KBM-7 (cell line): ENCODE results near the gene HAPLN3.

ENCODE experiments used
- DNase-seq: peaks from one replicate; pipeline ENCODE4 v3.0.0-alpha.2; 2015
- in situ Hi-C: fragments of 300-500 bp; cut with MboI; formaldehyde crosslinking; loops from 2 replicates; pipeline ENCODE4 v1.14.3; 2020; ENCODE audit warnings: low sequenced_read_pairs, low pct_unique_long_range_greater_than_20kb, mixed read lengths

Gene HAPLN3

DNA sequence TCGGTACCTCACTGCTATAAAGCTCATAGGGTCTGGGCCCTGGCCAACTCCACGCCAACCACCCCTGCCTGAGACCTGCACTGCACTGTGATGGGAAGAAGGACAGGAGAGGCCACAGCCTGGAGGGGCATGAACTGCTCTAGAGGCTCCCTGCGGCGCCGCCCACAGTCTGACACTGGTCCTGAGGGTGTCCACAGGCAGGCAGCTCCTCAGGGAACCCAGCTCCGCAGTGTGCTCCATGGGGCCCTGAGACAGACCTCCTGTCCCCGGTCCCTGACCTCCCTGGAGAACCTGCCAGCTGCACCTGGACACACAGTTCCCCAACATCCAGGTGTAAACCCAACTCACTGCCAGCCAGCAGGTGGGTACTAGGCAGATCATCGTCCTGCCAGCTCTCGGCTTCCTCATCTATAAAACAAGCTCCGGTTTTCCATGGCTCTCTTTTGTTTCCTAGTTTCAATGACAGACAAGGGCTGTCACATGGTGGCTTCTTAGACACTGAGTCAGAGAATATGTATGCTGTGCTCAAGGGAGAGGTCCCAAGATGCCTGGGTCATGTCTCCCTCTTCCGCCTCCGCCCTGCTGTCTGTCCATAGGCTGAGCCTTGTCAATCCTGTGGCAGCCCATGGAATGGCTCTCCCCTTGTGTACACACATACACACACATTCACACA lies 5.1 kb upstream of the HAPLN3 start:
- in situ Hi-C loops = loop anchor here (10.0 kb wide), 2 partner anchors 104 to 264 kb away; no protein-coding TSS in a partner anchor

DNA sequence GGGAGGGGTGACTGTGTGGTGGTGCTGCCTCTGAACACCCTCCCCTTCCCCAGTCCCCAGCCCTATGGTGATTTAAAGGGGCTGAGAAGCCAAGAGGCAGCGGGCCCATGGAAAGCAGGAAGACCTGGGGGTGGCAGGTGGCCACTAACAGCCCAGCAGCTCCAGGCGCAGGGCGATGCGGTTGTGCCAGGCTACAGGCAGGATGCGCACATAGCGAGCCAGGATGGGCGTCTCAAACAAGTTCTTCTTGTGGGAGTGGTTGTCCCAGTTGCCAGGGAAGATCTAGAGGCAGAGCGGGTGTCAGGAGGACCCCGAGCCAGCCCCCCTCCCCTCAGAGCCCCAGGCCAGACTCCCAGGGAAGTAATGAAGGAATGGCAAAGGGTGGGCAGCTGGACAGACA lies 3.9 kb upstream of the HAPLN3 start:
- no peak for DNase-seq
- in situ Hi-C loops = no loop called here

More for the DNA sequence above, 5.1 kb upstream of the HAPLN3 start:
- no peak for DNase-seq

DNA sequence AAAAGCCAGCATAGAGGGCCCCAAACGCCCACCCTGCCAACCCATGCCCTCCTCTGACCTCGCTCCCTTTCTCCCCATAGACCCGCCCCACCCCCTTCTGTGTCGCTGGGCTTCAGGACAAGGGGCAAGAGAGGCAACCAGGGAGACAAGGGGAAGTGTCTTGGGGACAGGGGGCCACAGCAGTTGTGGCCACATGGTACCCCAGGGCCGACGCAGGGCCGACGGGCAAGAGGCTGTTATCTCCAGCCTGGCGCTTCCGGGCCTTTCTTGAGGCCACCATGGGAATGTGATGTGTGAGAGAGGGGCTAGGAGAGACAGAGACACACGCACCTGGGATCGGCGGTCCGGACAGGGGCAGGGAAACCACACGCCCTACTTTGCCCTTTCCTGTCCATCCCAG lies 3.4 kb upstream of the HAPLN3 start:
- DNase-seq = no peak
- in situ Hi-C loops = no loop called here

DNA sequence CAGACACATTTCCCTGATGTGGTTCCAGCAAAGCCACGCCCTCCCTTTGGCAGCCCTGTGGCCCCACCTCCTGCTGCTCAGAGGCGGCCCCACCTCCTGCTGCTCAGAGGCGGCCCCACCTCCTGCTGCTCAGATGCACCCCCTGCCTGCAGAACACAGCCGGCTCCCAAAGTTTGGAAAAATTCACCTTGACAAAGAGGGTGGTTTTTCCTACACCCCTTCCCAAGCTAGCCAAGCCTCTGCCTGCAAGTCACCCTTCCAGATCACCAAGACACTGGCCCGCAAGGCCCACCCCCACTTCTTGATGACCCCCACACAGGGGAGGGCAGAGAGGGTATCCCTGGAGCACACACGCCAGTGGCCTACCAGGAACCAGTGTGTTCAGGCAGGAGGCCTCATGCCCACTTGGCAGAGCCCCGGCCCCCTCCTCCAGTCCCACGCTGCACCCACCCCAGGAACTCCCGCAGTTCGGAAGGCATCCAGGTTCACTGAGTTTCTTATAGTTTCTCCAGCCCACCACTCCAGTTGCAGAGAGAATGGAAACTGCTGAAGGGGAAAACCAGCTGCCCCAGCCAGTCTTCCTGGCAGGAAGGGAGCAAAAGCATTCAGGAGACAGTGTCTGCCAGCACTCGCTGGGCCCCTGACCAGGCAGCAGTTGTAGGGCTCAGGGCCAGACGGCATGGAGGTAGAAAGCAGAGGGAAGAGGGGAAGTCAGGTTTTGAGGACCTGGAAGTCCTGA lies 2.3 kb upstream of the HAPLN3 start:
- in situ Hi-C loops = no loop called here
- DNase-seq = peak; percentile 94

DNA sequence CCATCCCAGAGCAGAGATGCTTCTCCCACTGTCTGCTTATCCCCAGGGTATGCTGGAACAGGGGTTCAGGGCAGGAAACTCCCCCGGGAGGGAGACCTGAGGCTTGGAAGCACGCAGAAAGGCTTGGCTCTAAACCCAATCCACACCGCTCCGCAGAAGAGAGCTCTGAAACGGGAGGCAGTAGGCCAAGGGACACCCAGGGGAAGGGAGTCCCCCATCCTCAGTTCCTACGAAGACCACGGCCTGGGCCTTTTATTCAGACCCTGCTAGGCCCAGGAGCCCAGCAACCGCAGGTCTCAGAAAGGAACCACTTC lies 1.8 kb upstream of the HAPLN3 start:
- in situ Hi-C loops = no loop called here

DNA sequence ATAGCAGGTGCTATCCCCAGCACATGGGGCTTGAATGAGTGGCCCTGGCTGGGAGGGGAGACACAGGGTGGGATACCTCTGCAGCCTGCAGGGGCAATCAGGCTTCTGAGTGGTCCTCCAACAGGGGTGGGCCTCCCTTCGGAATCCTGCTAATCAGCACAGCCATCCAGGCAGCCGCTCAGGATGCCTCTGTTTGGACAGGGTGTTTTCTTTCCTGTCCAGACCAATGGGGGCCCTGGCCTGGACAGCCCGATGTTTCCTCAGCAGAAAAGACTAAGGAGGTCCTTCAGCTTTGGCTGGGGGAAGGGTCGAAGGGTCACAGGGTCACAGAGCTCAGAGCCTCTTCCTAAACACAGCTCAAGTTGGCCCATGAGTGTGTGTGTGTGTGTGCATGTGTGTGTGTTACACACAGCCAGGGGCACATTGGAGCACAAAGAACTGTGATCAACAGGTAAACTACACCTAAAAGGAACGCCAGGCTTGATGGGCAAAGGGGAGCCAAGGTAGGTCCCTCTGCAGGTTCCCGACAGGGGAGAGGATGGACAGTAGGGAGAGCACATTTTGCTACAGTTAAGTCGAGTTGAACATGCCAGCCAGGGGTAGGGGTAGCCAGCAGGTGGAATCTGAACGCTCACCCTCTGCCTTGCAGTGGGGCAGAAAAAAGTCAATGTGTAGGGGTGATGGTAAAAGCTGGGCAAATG lies 1.1 kb upstream of the HAPLN3 start:
- in situ Hi-C loops = no loop called here
- DNase-seq = no peak

More for the DNA sequence above, 1.8 kb upstream of the HAPLN3 start:
- DNase-seq = no peak

DNA sequence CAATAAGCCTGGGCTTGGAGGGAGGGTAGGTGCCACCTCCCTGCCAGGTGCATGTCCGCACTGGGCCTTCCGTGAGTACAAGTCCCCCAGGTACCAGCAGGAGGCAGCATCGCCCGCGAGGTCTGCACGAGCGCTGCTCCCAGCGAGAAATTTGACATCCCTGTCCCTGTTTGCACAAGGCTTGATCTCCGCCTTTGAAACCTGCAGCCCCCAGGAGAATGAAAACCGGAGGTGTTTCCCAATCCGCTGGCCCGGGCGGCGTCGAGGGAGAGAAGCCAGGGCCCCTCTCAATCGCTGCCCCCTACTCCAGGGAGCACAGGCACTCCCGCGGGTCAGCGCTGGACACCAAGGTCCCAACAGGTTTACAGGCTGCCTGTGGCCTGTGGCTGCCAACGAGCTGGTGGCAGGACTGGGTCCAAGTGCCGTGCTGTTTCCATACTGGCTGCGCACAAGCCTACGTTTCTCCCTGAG lies 961 bp downstream of the HAPLN3 start:
- peak; percentile 88 for DNase-seq
- in situ Hi-C loops = no loop called here

DNA sequence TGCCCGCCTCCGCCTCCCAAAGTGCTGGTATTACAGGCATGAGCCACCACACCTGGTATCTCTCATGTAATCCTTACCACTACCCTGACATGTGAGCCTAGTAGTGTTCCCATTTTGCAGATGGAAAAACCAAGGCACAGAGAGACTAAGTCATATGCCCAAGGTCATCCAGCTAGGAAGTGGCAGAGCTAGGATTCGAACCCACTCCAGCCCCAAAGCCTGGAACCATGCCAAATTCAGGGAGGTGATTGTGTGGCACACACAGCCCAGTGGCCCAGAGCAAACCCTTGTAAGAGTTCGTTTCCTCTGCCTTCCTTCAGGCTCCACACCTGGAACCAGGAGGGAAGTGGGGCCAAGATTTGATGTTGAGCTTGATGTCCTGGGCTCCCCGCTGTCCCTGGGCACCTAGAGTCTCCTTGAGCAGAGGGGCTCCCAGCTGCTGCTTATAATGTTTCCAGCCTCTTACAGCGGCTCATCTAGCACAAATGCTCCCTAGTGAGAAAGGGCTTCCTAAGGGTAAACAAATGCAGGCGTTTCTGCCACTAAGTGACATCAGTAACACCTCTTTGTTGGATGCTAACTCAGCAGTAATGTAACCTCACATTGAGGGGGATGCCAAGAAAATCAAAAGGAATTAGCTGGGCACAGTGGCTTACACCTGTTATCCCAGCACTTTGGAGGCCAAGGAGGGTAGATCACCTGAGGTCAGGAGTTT lies 3.6 kb downstream of the HAPLN3 start:
- in situ Hi-C loops = no loop called here
- DNase-seq = no peak

DNA sequence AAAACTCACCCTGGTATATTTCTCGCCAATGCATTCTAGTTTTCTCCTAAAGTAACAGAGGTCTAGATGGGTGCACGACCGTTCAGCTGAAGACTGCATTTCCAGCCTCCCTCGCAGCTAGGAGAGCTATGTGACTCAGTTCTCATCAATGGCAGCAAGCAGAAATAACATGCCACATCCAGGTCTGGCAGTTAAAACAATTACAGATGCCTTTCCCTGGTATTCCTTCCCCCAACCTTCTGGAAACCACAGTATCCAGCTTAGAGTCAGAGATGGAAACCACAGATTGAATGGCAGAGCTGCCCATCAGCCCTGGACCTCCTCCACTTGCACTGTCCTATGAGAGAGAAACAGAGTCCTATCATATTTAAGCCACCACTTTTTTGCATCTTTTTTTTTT lies 4.8 kb downstream of the HAPLN3 start:
- in situ Hi-C loops = no loop called here
- DNase-seq = no peak

DNA sequence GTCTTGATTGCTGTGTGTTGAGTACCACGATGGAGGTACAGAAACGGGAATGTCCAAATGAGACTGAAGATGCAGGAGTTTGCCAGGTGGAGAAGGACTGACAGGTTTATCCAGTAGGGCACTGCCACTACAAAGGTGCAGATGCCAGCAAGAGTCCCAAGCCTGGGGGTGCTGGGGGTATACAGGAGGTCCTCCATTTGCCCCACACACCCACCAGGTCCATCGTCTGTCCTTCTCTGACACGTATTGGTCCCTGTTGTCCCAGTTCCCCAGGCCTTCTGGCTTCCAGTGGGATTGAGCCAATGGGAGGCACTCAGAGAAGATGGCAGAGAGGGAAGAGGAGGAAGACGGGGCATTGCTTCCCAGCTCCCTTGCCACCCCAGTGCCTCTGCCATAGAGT lies 6.6 kb downstream of the HAPLN3 start:
- no peak for DNase-seq
- in situ Hi-C loops = no loop called here

DNA sequence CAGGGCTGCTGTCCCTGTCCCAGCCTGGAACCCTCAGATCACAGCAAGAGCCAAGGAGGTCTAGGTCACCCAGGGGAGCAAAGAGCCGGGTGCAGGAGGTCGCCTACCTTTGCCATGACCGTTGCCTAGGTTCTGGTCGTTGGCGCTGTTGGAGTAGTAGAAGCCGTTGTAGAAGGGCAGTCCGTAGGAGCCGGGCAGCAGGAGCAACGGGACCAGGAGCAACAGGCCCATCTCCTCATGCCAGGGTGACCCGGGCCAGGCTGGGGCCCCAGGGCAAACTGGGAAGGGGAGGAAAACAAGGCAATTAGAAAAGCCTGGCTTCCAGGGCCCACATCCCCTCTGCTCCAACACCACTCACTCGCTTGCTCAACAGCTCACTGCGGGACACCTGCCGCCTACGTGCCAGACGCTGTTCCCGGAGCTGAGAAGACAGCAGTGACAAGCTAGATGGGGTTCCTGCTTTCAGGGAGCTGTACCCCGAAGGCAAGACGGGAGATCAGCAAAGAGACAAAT lies 8.2 kb downstream of the HAPLN3 start:
- in situ Hi-C loops = no loop called here

DNA sequence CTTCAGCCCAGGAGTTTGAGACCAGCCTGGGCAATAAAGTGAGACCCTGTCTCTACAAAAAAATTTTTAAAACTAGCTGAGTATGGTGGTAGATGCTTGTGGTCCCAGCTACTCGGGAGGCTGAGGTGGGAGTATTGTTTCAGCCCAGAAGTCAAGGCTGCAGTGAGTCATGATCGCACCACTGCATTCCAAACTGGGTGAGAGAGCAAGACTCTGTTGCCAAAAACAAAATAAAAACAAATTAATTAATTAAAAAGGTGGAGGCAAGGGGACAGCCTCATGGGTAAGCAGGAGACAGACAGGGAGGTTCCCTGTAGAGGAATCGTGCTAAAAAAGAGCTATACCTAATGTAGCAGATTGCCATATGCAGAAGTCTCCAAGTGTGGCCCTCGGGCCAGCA lies 12.6 kb downstream of the HAPLN3 start:
- in situ Hi-C loops = no loop called here
- no peak for DNase-seq

More for the DNA sequence above, 8.2 kb downstream of the HAPLN3 start:
- no peak for DNase-seq

DNA sequence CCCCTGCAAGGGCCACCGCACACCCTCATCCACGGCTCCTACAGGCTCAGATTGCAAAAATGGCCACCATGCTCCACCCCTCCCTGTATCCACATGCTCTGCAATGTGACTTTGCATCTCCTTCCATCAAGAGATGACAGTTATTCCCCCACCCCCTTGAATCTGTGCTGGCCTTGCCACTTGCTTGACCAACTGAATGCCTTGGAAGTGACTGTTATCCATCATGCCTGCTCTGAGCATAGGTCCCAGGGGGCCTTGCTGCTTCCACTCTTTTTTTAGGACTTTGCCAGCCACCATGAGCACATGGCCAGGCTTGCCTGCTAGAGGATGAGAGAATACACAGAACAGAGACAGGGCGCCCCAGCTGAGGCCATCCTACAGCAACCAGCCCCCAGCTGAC lies 13.6 kb downstream of the HAPLN3 start:
- in situ Hi-C loops = no loop called here
- no peak for DNase-seq

DNA sequence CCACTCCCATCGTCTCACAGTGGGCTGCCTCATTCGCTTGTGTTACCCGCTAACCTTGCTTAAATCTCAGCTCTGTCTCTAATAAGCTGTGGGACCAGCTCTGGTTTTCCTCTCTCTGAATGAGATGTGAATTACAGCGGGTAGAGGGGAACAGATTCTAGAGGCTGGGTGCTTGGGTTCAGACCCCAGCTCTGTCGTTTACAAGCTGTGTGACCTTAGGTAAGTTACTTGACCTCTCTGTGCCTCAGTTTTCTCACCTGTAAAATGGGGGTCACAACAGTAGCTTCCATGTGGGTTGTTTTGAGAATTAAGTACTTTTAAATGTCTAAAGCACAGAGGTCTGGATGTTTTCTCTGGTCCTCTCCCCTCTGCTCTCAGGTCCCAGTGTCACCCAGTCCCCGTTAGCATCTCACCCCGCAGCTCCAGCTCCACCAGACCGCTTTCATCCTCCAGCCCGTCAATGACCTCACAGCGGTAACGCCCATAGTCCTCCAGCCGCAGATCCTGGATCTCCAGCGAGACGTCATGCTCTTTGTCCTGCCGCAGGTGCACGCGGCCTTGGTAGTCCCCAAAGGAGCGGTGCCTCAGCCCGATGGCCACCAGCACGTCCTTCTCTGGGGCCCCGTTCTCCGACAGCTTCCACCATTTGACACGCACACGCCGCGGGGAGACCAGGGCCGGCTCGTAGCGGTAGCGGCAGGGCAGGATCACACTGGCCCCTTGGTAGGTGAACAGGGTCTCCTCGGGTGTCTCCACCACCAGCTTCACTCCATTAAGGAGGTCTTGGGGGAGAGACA lies 14.2 kb downstream of the HAPLN3 start:
- in situ Hi-C loops = no loop called here
- no peak for DNase-seq

DNA sequence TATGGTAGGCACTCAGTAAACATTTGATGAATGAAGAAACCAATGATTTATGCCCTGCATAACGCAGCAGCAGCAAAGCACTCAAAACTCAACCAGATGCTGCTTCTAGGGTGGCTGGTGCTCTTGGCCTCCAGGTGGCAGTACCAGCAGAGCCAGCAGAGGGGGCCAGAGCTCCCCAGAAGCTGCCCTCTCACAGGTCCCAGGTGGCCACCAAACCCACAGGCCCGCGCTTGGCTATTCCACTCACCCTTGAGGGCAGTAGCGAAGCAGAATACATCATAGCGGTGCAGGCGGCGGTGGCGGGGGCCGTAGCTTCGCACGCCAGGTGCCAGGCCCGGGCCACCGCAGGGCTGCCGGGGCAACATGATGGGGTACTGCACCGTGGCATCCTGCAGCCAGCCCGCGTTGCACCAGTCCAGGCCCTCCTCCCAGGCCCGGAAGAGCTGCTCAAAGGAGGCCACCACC lies 16.6 kb downstream of the HAPLN3 start:
- DNase-seq = peak; percentile 76
- in situ Hi-C loops = no loop called here

DNA sequence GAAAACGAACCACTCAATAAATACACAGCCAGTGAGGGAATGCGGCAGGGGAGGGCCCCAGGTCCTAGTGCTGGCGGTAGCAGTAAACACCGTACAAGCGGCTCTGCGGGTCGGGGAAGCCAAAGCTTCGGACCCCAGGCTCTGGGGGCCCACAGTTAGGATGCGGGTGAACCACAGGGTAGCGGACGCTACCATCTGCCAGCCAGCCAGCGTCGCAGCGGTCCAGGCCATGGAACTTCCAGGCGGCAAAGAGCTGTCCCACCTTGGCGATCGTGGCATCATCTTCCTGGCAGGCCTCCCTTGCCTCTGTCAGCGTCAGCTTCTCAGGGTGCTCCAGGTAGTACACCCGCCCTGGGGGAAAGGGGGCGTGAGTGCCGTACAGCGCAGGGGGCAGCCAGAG lies 17.4 kb downstream of the HAPLN3 start:
- no peak for DNase-seq
- in situ Hi-C loops = no loop called here

DNA sequence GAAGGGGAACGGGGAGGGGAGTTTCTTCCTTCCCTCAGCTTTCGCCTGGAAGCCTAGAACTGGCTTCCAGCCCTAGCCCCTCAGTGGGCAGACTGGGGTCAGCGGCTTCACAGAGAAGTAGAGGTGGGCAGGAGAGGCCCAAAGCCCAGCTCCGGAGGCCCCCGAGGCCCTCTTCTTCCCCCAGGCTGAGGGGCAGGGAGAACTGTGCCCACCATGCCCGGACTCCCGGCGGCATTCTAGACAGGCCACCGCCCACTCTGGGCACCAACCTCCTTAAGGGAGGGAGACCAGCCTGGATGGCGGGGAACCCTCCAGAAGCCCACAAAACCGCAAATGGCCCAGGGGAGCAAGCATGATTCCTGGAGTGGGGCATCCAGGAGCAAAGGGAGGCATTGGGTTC lies 17.9 kb downstream of the HAPLN3 start:
- in situ Hi-C loops = no loop called here

DNA sequence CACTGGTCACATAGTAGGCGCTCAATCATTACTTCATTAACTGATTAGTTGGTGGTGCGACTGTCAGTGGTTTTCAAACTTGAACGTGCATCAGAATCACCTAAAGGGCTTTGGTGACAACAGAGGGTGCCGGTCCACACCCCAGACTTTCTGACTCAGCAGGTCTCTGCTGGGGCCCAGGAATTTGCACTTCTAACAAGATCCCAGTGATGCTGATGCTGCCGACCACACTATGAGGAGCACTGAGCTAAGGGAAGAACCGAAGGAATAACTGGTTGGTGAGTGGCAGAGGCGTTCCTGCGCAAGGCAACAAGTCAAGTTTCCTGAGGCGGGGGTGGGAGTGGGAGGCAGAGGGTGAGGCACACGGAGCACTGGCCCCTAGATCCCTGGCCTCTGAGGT lies 18.8 kb downstream of the HAPLN3 start:
- no peak for DNase-seq
- in situ Hi-C loops = no loop called here

More for the DNA sequence above, 17.9 kb downstream of the HAPLN3 start:
- no peak for DNase-seq

DNA sequence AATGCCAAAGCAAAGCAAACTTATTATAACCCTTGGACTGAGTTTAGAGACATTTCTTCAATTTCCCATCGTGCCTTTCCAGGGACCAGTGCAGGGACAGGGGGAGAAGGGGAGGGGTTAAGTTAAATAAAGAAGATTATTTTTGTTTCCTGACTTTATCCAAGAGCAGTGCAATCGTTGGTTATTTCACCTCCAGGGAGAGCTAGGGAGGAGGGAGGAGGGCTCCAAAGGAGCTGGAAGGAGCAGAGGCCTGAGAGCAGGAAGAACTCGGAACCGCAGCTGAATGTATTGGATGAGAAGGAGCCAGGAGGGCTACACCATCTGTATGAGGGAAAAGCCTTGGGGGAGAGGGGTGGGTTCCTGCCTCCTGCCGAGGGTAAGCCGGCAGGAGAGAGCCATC lies 20.7 kb downstream of the HAPLN3 start:
- no peak for DNase-seq
- in situ Hi-C loops = no loop called here
